Aorta (tissue), 5 donors: Measurements from ENCODE around the gene WDR77. TPM values are rescaled to one million over a fixed set of nuclear protein-coding genes. Genes with fewer than 3 reads are reported as not detected.

Source experiments
- ATAC-seq: fragments of 200-7000 bp; cut with Tn5 transposase; one replicate; pipeline ENCODE4 v1.9.1; 2022; ENCODE audit warnings: moderate library complexity; ENCODE audit not compliant: low FRiP score
- DNase-seq, 2 donors: peaks; one replicate each; pipeline ENCODE4 v3.0.0-alpha.2; 2020
- H3K27ac ChIP-seq, 2 donors: one replicate each; pipeline ENCODE4 v1.5.1; 2013; ENCODE audit warnings: low read length in 2 of 2, mild to moderate bottlenecking in 2 of 2, moderate library complexity in 2 of 2, control low read depth in 1 of 2, inconsistent platforms in 1 of 2, low read depth in 1 of 2
- H3K27me3 ChIP-seq, 2 donors: one replicate each; pipeline ENCODE4 v1.6.1; 2013; ENCODE audit warnings: control low read depth in 1 of 2, low read length in 1 of 2, mild to moderate bottlenecking in 1 of 2, moderate library complexity in 1 of 2; ENCODE audit not compliant: insufficient read depth in 2 of 2, control insufficient read depth in 1 of 2
- H3K36me3 ChIP-seq, 2 donors: one replicate each; pipeline ENCODE4 v1.6.1; 2013; ENCODE audit warnings: control low read depth in 1 of 2, low read length in 1 of 2, mild to moderate bottlenecking in 1 of 2; ENCODE audit not compliant: insufficient read depth in 2 of 2, control insufficient read depth in 1 of 2
- H3K4me1 ChIP-seq, 2 donors: one replicate each; pipeline ENCODE4 v1.6.1; 2013; ENCODE audit warnings: low read length in 2 of 2, control low read depth in 1 of 2, mild to moderate bottlenecking in 1 of 2, moderate library complexity in 1 of 2; ENCODE audit not compliant: insufficient read depth in 2 of 2, control insufficient read depth in 1 of 2
- H3K4me3 ChIP-seq, 2 donors: one replicate each; pipeline ENCODE4 v1.5.1; 2013; ENCODE audit warnings: low read length in 2 of 2, control low read depth in 1 of 2, mild to moderate bottlenecking in 1 of 2
- H3K9me3 ChIP-seq: one replicate; pipeline ENCODE4 v1.6.1; 2013; ENCODE audit warnings: mild to moderate bottlenecking, low read length; ENCODE audit not compliant: control insufficient read depth
- WGBS, 2 donors: extraction: QIAGEN DNeasy Blood & Tissue Kit; methylation state at CpG; one replicate each; pipeline ENCODE4 v1.1.7; 2013; 5-methylcytosine and 5-hydroxymethylcytosine counted together
- intact Hi-C, 2 donors: fragments of 100-400 bp; cut with DNase I; formaldehyde crosslinking; loops; one replicate each; pipeline versions ENCODE4 v1.14.2 to v1.15.0; 2022
- polyA plus RNA-seq, 2 donors: library from polyadenylated mRNA; stranded (reverse); fragments of 200-250 nt; gene quantifications; one replicate each; pipeline ENCODE4 v1.2.3, GENCODE V29; 2013
- total RNA-seq, 2 donors: library from RNA; stranded (reverse); fragmentation: NEBNext Ultra II Directional; extraction: Animal tissue kit (Norgen Biotek cat#: 25700); gene quantifications; one replicate each; pipeline ENCODE4 v1.2.1, GENCODE V29; 2021
- donor health status: healthy with polysubstance abuse.
- donor health status: Bipolar disorder and iron deficiency.
- donor health status: DM: no; HTN: no; CAD: no.
- donor health status: DM: no; HTN: no; CAD: no.
- donor health status: DM: yes; HTN: yes; CAD: no.

WDR77 gene
- total and polyA plus RNA-seq, 4 donors, result 14.5 to 20.1 (median 17.3) TPM

DNA sequence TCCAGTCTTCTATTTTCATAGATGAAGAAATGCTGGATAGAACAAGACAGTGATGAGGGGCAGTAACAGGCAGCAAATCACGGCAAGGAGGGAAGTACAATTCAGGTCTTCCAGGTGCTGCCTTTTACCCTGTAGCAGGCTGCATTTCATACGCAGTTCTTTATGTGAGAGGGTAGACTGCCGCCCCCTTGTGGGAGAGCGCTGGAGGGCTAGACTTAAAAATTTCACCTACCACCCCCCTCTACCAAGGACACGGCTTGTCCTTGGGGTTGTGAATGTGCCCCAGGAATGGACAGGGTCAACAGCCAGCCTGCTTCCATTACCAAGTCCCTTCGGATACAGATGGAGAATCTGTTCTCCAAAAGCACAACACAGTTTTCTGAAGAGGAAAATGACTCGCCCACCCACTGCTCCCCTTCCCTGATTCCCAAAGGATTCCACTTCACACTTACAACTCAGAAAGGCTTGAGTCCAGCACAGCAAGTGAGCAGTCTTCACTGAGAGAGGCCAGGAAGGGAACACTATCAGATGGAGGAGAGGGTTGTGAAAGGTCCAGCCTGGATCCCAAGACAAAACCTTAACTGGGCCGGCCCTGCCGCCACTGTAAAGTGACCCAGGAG lies 7.4 kb downstream of the WDR77 start:
- DNase-seq (no peak), ATAC-seq (no peak)

GRCh38 chr1:111439461-111440351 lies 9.3 kb downstream of the WDR77 start:
- ATAC-seq (no peak), DNase-seq (no peak)
- Histone ChIP-seq H3K4me3 (no peak overlapping the region), H3K27me3 (no peaks in the 10 kb centered on the region), H3K9me3 (no peaks in the 10 kb centered on the region), H3K4me1 (no peaks in the 10 kb centered on the region), H3K27ac (no peak overlapping the region), H3K36me3 (peaks cover 2 to 17% of the 10 kb centered on the region in 2 donors)
- intact Hi-C loops, result no loop called here
- WGBS, 2 donors, result 94% methylated on average over 3 of the region's 3 CpGs

More for the DNA sequence above, 7.4 kb downstream of the WDR77 start:
- Histone ChIP-seq H3K4me3 (no peak overlapping the region), H3K9me3 (no peaks in the 10 kb centered on the region), H3K36me3 (peaks cover 4 to 17% of the 10 kb centered on the region in 2 donors), H3K27me3 (no peaks in the 10 kb centered on the region), H3K27ac (no peak overlapping the region), H3K4me1 (no peaks in the 10 kb centered on the region)
- intact Hi-C loops, result no loop called here
- WGBS, 2 donors, result 72 to 73% methylated on average over 9 of the region's 9 CpGs

DNA sequence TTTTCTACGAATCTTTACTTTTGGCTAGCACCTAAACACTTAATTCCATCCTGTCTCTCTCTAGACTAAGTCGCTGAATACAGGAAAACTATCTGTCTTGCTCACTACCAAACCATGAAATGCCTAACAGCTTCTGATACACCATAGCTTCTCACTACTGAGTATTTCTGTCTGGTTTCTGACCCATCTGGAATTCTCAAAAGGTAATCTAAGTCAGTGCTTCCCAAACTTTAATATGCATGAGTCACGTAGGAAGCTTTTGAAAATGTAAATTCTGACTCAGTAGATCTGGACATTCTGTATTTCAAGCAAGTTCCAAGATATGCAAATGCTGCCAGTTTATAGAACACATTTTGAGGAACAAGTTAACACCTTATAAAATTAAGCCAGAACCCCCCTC lies 12.3 kb downstream of the WDR77 start:
- Histone ChIP-seq H3K27me3 (no peaks in the 10 kb centered on the region), H3K36me3 (peaks cover 0 to 7% of the 10 kb centered on the region in 2 donors), H3K9me3 (no peaks in the 10 kb centered on the region), H3K4me3 (no peak overlapping the region), H3K27ac (no peak overlapping the region), H3K4me1 (no peaks in the 10 kb centered on the region)
- intact Hi-C loops, result no loop called here
- DNase-seq (no peak), ATAC-seq (no peak)
- WGBS, 2 donors, result 63 to 67% methylated on average over 3 of the region's 3 CpGs

- no peaks in the 10 kb centered on the region for H3K27me3 ChIP-seq
- no peak for ATAC-seq
- no peak overlapping the region for H3K27ac ChIP-seq
- H3K9me3 ChIP-seq, result no peaks in the 10 kb centered on the region
- no peak for DNase-seq
- no peaks in the 10 kb centered on the region for H3K36me3 ChIP-seq
- intact Hi-C loops, result no loop called here
- 90 to 91% methylated on average over 3 of the region's 3 CpGs for WGBS, 2 donors
- H3K4me1 ChIP-seq, result no peaks in the 10 kb centered on the region
- no peak overlapping the region for H3K4me3 ChIP-seq
Measured at GRCh38 chr1:111424281-111424680, 24.8 kb downstream of the WDR77 start.

GRCh38 chr1:111422546-111423391 lies 26.3 kb downstream of the WDR77 start:
- Histone ChIP-seq H3K4me3 (no peak overlapping the region), H3K27ac (no peak overlapping the region), H3K4me1 (no peaks in the 10 kb centered on the region), H3K36me3 (no peaks in the 10 kb centered on the region), H3K9me3 (no peaks in the 10 kb centered on the region), H3K27me3 (no peaks in the 10 kb centered on the region)
- ATAC-seq, result no peak
- DNase-seq, result no peak
- 80 to 83% methylated on average over 13 of the region's 13 CpGs for WGBS, 2 donors
- intact Hi-C loops, result no loop called here

DNA sequence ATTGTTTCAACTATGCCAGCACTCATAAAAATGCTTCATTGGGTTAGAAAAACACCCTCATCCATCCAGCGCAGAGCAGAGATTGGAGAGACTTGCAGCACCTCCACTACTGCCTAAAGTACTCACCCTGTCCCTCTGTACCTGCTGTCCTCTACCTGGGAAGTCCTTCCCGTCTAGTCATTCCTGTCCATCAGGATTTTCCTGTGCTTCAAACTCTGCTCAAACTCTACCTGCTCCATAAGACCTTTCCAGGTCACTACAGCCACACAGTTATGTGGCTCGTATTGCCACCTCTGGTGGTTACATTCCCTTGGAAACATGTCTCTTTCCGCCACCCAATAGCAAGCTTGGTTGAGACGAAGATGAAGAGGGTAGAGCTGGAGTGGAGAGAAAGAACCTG lies 28.7 kb downstream of the WDR77 start:
- WGBS, 2 donors, result 79 to 80% methylated on average over 5 of the region's 5 CpGs
- DNase-seq, result no peak

DNA sequence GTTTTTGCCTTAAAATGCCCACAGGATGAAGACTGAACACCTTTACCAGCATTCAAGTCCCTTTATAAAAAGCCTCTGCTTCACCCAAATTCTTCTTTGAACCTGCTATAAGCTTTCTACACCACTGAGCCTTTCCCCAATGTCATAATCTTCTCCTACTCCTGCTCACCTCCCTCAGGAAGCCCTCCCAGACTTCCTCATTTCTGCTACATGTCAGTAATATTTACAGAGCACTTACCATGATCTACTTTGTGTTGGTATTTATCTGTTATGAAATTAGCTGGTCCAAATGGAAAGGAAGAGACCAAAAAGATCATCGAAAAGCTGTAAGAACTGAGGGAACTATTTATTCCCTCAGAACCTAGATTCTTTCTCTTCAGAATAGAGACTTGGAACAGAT lies 30.0 kb downstream of the WDR77 start:
- intact Hi-C loops, result no loop called here
- DNase-seq, result no peak
- Histone ChIP-seq H3K27me3 (no peaks in the 10 kb centered on the region), H3K27ac (no peak overlapping the region), H3K9me3 (no peaks in the 10 kb centered on the region), H3K4me3 (no peak overlapping the region), H3K36me3 (peaks cover 0 to 2% of the 10 kb centered on the region in 2 donors), H3K4me1 (no peaks in the 10 kb centered on the region)
- WGBS, 2 donors, result 93 to 98% methylated on average over 1 of the region's 1 CpG
- ATAC-seq, result no peak

More for the DNA sequence above, 28.7 kb downstream of the WDR77 start:
- H3K9me3 ChIP-seq, result no peaks in the 10 kb centered on the region
- no peaks in the 10 kb centered on the region for H3K27me3 ChIP-seq
- H3K27ac ChIP-seq, result no peak overlapping the region
- no peak for ATAC-seq
- no peak overlapping the region for H3K4me3 ChIP-seq
- no peaks in the 10 kb centered on the region for H3K4me1 ChIP-seq
- intact Hi-C loops, result no loop called here
- H3K36me3 ChIP-seq, result peaks cover 0 to 2% of the 10 kb centered on the region in 2 donors

DNA sequence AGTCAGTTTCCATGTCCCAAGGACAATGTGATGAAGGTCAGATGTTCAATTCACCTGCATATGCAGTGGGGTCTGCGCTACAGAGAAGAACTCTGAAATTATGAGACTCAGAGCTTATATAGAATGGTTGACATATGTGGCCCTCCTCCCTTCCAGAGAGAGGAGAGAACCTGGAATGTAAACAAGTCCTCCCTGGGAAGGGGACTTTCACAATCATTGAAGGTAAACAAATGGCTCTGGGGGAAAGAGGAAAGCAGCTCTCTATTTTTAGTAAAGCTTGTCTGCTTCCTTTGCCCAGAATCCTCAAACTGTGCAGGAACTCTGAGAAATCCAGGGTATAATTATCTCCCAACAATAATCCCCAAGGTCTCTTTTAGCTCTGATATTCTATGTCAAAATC lies 31.3 kb downstream of the WDR77 start:
- no peak for DNase-seq
- no peak for ATAC-seq
- 92 to 97% methylated on average over 1 of the region's 1 CpG for WGBS, 2 donors

More for the DNA sequence above, 31.3 kb downstream of the WDR77 start:
- H3K4me1 ChIP-seq, result no peaks in the 10 kb centered on the region
- no peak overlapping the region for H3K4me3 ChIP-seq
- intact Hi-C loops, result no loop called here
- H3K27me3 ChIP-seq, result no peaks in the 10 kb centered on the region
- peaks cover 0 to 2% of the 10 kb centered on the region in 2 donors for H3K36me3 ChIP-seq
- no peak overlapping the region for H3K27ac ChIP-seq
- no peaks in the 10 kb centered on the region for H3K9me3 ChIP-seq
